GM11168 (cell line): Measurements from ENCODE around the gene MID1.

ENCODE experiments used
- in situ Hi-C: fragments of 300-500 bp; cut with MboI; formaldehyde crosslinking; loops from one replicate; pipeline ENCODE4 v1.12.0; 2022; ENCODE audit warnings: low sequenced_read_pairs; ENCODE audit not compliant: unreplicated experiment

MID1 gene

GRCh38 chrX:10620121-10620699, at the start of gene MID1:
Gene MID1, minus strand, starts transcription at chrX:10620585. Its CDS starts 53,038 bp downstream, at chrX:10567547.
- in situ Hi-C loops: no loop called here

- in situ Hi-C loops: no loop called here
Measured at GRCh38 chrX:10667143-10667542, 46.8 kb upstream of the MID1 start.

- in situ Hi-C loops: no loop called here
Measured at GRCh38 chrX:10666102-10666501, 45.7 kb upstream of the MID1 start.

GRCh38 chrX:10665681-10666080, 45.3 kb upstream of the MID1 start:
- in situ Hi-C loops: no loop called here

GRCh38 chrX:10660171-10660570, 39.8 kb upstream of the MID1 start:
- in situ Hi-C loops: no loop called here

GRCh38 chrX:10656214-10656613, 35.8 kb upstream of the MID1 start:
- in situ Hi-C loops: no loop called here

- in situ Hi-C loops: no loop called here
Measured at GRCh38 chrX:10654960-10655359, 34.6 kb upstream of the MID1 start.

GRCh38 chrX:10653302-10653701, 32.9 kb upstream of the MID1 start:
- in situ Hi-C loops: no loop called here

GRCh38 chrX:10649265-10649664, 28.9 kb upstream of the MID1 start:
- in situ Hi-C loops: no loop called here

GRCh38 chrX:10648614-10649013, 28.2 kb upstream of the MID1 start:
- in situ Hi-C loops: no loop called here

GRCh38 chrX:10636851-10637250, 16.5 kb upstream of the MID1 start:
- in situ Hi-C loops: no loop called here

- in situ Hi-C loops: no loop called here
Measured at GRCh38 chrX:10636337-10636736, 16.0 kb upstream of the MID1 start.

GRCh38 chrX:10634392-10635161, 14.2 kb upstream of the MID1 start:
- in situ Hi-C loops: no loop called here

GRCh38 chrX:10633722-10634121, 13.3 kb upstream of the MID1 start:
- in situ Hi-C loops: no loop called here

GRCh38 chrX:10631416-10632145, 11.2 kb upstream of the MID1 start:
- in situ Hi-C loops: no loop called here

GRCh38 chrX:10630320-10630719, 9.9 kb upstream of the MID1 start:
- in situ Hi-C loops: no loop called here

- in situ Hi-C loops: no loop called here
Measured at GRCh38 chrX:10629905-10630304, 9.5 kb upstream of the MID1 start.

- in situ Hi-C loops: no loop called here
Measured at GRCh38 chrX:10628906-10629305, 8.5 kb upstream of the MID1 start.

- in situ Hi-C loops: no loop called here
Measured at GRCh38 chrX:10622197-10622596, 1.8 kb upstream of the MID1 start.

- in situ Hi-C loops: loop anchor here (10.0 kb wide), 1 partner anchor 435 kb away; no protein-coding TSS in a partner anchor
Measured at GRCh38 chrX:10619425-10620046, 849 bp downstream of the MID1 start.

GRCh38 chrX:10618961-10619360, 1.4 kb downstream of the MID1 start:
- in situ Hi-C loops: loop anchor here (10.0 kb wide), 1 partner anchor 434 kb away; no protein-coding TSS in a partner anchor
